ENCODE data around the gene EZR. TPM values are rescaled to one million over a fixed set of nuclear protein-coding genes. Genes with fewer than 3 reads are reported as not detected.

Gene EZR
- total and polyA plus RNA-seq, 2 of the 13 experiments (the other 11 are each of a cell fraction or from before 2014, with no cell fraction given) = 34.7 to 60.3 TPM

DNA sequence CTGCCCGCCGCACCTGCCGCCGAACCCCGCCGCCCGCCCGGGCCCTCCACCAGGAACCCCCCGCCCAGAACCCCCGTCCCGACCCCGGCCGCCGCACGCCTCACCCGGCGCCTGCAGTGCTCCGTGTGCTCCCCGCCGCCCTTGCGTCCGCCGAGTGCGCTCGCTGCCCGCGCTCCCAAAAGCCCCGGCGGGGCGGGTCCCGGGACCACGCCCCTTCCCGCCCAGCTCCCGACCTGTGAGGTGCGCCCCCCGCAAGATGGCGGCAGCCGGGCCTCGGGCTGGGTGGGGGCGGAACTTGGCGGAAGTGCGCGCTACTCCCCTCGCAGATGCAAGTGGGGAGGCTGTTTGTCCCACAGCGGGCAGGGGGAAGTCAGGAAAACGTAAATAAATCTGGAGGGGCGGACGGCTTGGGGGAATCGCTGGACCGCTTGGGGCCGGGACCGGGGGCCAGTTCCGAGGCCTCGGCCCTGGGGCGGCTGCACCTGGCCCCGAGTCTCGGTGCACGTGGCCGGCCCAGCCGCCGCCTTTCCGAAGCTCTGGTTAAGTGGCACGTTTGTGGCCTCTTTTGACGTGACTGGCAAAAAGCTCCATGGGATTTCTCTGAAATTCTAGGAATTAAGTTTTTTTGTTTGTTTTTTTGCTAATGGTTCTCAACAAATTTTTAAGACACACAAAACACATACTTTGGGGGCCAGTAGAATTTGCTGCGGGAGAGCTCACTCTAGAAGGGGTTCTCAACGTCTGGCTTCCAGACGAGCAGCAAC is at the start of gene EZR (continued):
- TF ChIP-seq E2F2 (CRISPR knock-in tag; IDR thresholded peaks at IDR 0.05; ENCODE audit: borderline replicate concordance) (no peak), SMYD3 (CRISPR knock-in tag; IDR thresholded peaks at IDR 0.05) (peak; percentile 86; the same call in 1 of the 2 replicates), ZNF816 (CRISPR knock-in tag; IDR thresholded peaks at IDR 0.05; ENCODE audit: borderline replicate concordance) (peak; percentile 94; the same call in 1 of the 2 replicates), BRD4 (CRISPR knock-in tag; IDR thresholded peaks at IDR 0.05) (peak; percentile 96), CENPX (CRISPR knock-in tag; IDR thresholded peaks at IDR 0.05) (no peak), FOSL2 (CRISPR knock-in tag; IDR thresholded peaks at IDR 0.05) (peak; percentile 39), RARA (CRISPR knock-in tag; IDR thresholded peaks at IDR 0.05) (peak; percentile 33; the same call in 1 of the 2 replicates), POGK (CRISPR knock-in tag; conservative IDR thresholded peaks at IDR 0.05) (peak; percentile 82; the same call in 1 of the 2 replicates), MAZ (IDR thresholded peaks at IDR 0.05; ENCODE audit: borderline replicate concordance, low read depth, low read length) (no peak), MAZ (CRISPR knock-in tag; IDR thresholded peaks at IDR 0.05; ENCODE audit: low read depth) (peak; percentile 85), ZBTB26 (CRISPR knock-in tag; IDR thresholded peaks at IDR 0.05; ENCODE audit: borderline replicate concordance) (peak; percentile 43; the same call in 1 of the 2 replicates), ZNF577 (CRISPR knock-in tag; IDR thresholded peaks at IDR 0.05; ENCODE audit: borderline replicate concordance, low read depth) (0 out of 2 replicates have a peak, but pooled peaks have one; percentile 32), HMG20B (CRISPR knock-in tag; conservative IDR thresholded peaks at IDR 0.05) (0 out of 2 replicates have a peak, but pooled peaks have one; percentile 15), NR3C1 (CRISPR knock-in tag; IDR thresholded peaks at IDR 0.05) (no peak), TGIF2 (CRISPR knock-in tag; IDR thresholded peaks at IDR 0.05) (peak; percentile 70), PHF8 (CRISPR knock-in tag; IDR thresholded peaks at IDR 0.05) (peak; percentile 81), ZBTB38 (CRISPR knock-in tag; IDR thresholded peaks at IDR 0.05) (peak; percentile 87), NR2C2 (CRISPR knock-in tag; IDR thresholded peaks at IDR 0.05; ENCODE audit: borderline replicate concordance) (peak; percentile 57; the same call in 1 of the 2 replicates), AHR (CRISPR knock-in tag; IDR thresholded peaks at IDR 0.05) (peak; percentile 20; the same call in 1 of the 2 replicates)
- TF ChIP-seq, protein P1, sequence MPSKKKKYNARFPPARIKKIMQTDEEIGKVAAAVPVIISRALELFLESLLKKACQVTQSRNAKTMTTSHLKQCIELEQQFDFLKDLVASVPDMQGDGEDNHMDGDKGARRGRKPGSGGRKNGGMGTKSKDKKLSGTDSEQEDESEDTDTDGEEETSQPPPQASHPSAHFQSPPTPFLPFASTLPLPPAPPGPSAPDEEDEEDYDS (CRISPR knock-in tag; IDR thresholded peaks at IDR 0.05) = peak; percentile 70
- TF ChIP-seq, protein P2, sequence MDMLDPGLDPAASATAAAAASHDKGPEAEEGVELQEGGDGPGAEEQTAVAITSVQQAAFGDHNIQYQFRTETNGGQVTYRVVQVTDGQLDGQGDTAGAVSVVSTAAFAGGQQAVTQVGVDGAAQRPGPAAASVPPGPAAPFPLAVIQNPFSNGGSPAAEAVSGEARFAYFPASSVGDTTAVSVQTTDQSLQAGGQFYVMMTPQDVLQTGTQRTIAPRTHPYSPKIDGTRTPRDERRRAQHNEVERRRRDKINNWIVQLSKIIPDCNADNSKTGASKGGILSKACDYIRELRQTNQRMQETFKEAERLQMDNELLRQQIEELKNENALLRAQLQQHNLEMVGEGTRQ (IDR thresholded peaks at IDR 0.05; ENCODE audit: low read depth, low read length) = no peak
- TF ChIP-seq, protein P2 (CRISPR knock-in tag; IDR thresholded peaks at IDR 0.05; ENCODE audit: borderline replicate concordance) = 0 out of 2 replicates have a peak, but pooled peaks have one; percentile 20
